ENCODE measurements around the gene ATN1.

DNA sequence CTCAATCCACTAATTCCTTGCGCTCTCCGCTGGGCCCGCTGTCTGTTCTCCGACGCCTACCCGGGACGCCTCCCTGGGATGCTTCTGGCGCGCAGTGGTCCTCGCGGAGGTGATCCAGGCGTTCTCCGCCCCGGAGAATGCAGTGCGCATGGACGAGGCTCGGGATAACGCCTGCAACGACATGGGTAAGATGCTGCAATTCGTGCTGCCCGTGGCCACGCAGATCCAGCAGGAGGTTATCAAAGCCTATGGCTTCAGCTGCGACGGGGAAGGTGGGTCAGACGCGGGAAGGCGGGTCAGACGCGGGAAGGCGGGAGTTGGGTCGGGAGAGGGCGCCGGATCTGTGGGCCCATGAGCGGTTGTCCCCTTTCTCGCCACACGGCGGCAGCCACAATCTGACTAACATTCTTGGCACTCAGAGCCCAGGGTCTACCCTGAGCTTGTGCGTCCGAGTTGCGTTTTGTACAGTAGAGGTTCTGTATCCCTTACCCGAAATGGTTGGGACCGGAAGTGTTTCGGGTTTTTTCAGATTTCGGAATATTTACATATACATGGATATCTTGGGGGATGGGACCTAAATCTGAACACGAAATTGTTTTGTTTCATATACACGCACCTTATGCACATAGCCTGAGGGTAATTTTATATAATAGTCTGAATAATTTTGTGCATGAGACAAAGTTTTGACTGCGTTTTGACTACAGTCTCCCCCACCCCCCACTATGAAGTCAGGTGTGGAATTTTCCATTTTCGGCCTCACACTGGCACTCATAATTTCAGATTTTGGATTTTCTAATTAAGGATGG lies 16.8 kb downstream of the ATN1 start:
- peak; percentile 79 for TF ChIP-seq ZNF501 (tag by site-specific recombination; IDR thresholded peaks at IDR 0.05)
- TF ChIP-seq, protein P1, sequence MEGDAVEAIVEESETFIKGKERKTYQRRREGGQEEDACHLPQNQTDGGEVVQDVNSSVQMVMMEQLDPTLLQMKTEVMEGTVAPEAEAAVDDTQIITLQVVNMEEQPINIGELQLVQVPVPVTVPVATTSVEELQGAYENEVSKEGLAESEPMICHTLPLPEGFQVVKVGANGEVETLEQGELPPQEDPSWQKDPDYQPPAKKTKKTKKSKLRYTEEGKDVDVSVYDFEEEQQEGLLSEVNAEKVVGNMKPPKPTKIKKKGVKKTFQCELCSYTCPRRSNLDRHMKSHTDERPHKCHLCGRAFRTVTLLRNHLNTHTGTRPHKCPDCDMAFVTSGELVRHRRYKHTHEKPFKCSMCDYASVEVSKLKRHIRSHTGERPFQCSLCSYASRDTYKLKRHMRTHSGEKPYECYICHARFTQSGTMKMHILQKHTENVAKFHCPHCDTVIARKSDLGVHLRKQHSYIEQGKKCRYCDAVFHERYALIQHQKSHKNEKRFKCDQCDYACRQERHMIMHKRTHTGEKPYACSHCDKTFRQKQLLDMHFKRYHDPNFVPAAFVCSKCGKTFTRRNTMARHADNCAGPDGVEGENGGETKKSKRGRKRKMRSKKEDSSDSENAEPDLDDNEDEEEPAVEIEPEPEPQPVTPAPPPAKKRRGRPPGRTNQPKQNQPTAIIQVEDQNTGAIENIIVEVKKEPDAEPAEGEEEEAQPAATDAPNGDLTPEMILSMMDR (tag by site-specific recombination; IDR thresholded peaks at IDR 0.05): peak; percentile 99
- no peak for TF ChIP-seq YY1 (tag by site-specific recombination; IDR thresholded peaks at IDR 0.05)
- TF ChIP-seq ZNF549 (tag by site-specific recombination; IDR thresholded peaks at IDR 0.05): no peak
- TF ChIP-seq, protein P2, sequence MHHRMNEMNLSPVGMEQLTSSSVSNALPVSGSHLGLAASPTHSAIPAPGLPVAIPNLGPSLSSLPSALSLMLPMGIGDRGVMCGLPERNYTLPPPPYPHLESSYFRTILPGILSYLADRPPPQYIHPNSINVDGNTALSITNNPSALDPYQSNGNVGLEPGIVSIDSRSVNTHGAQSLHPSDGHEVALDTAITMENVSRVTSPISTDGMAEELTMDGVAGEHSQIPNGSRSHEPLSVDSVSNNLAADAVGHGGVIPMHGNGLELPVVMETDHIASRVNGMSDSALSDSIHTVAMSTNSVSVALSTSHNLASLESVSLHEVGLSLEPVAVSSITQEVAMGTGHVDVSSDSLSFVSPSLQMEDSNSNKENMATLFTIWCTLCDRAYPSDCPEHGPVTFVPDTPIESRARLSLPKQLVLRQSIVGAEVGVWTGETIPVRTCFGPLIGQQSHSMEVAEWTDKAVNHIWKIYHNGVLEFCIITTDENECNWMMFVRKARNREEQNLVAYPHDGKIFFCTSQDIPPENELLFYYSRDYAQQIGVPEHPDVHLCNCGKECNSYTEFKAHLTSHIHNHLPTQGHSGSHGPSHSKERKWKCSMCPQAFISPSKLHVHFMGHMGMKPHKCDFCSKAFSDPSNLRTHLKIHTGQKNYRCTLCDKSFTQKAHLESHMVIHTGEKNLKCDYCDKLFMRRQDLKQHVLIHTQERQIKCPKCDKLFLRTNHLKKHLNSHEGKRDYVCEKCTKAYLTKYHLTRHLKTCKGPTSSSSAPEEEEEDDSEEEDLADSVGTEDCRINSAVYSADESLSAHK (tag by site-specific recombination; IDR thresholded peaks at IDR 0.05): no peak
- TF ChIP-seq ZXDB (tag by site-specific recombination; IDR thresholded peaks at IDR 0.05): peak; percentile 38
- no peak for TF ChIP-seq ZNF48 (tag by site-specific recombination; IDR thresholded peaks at IDR 0.05)
- TF ChIP-seq OSR2 (tag by site-specific recombination; IDR thresholded peaks at IDR 0.05): no peak
